GM21360 (cell line): ENCODE results near the gene MYH10.

ENCODE experiments used
- ATAC-seq: cut with Tn5 transposase; IDR thresholded peaks from one replicate; pipeline ENCODE4 v1.9.1; 2021; ENCODE audit warnings: mild to moderate bottlenecking, moderate library complexity; ENCODE audit not compliant: unreplicated experiment

Gene MYH10

GRCh38 chr17:8499614-8500013 is 130.9 kb downstream of the MYH10 start:
- ATAC-seq = no peak

GRCh38 chr17:8499171-8499570 is 131.4 kb downstream of the MYH10 start:
- ATAC-seq = no peak

GRCh38 chr17:8496081-8496480 is 134.4 kb downstream of the MYH10 start:
- no peak for ATAC-seq

GRCh38 chr17:8494506-8495111 is 135.9 kb downstream of the MYH10 start:
- ATAC-seq = no peak

- no peak for ATAC-seq
These were observed 136.5 kb downstream of the MYH10 start for GRCh38 chr17:8494021-8494420.

- no peak for ATAC-seq
These were observed 138.4 kb downstream of the MYH10 start for GRCh38 chr17:8492121-8492520.

- no peak for ATAC-seq
These were observed 140.1 kb downstream of the MYH10 start for GRCh38 chr17:8490256-8491023.

GRCh38 chr17:8489841-8490240 is 140.7 kb downstream of the MYH10 start:
- no peak for ATAC-seq

GRCh38 chr17:8488901-8489300 is 141.6 kb downstream of the MYH10 start:
- no peak for ATAC-seq

- no peak for ATAC-seq
These were observed 142.0 kb downstream of the MYH10 start for GRCh38 chr17:8488491-8488890.

GRCh38 chr17:8487743-8488142 is 142.8 kb downstream of the MYH10 start:
- ATAC-seq = no peak

GRCh38 chr17:8487130-8487645 is 143.3 kb downstream of the MYH10 start:
- no peak for ATAC-seq

- ATAC-seq = no peak
These were observed 145.0 kb downstream of the MYH10 start for GRCh38 chr17:8485491-8485890.

- no peak for ATAC-seq
These were observed 146.1 kb downstream of the MYH10 start for GRCh38 chr17:8484465-8484864.

- ATAC-seq = no peak
These were observed 148.0 kb downstream of the MYH10 start for GRCh38 chr17:8482546-8482945.

- no peak for ATAC-seq
These were observed 148.8 kb downstream of the MYH10 start for GRCh38 chr17:8481703-8482102.

GRCh38 chr17:8481089-8481488 is 149.4 kb downstream of the MYH10 start:
- no peak for ATAC-seq

- no peak for ATAC-seq
These were observed 150.2 kb downstream of the MYH10 start for GRCh38 chr17:8480011-8480976.

GRCh38 chr17:8479431-8479947 is 151.0 kb downstream of the MYH10 start:
- ATAC-seq = no peak

- no peak for ATAC-seq
These were observed 152.6 kb downstream of the MYH10 start for GRCh38 chr17:8477715-8478441.
